ENCODE data around the gene TNPO2. TPM values are rescaled to one million over a fixed set of nuclear protein-coding genes. Genes with fewer than 3 reads are reported as not detected.
A peak's percentile ranks its signal among the peaks of the same experiment; 100 is the strongest.

The TNPO2 gene
- total and polyA plus RNA-seq, 2 of the 13 experiments (the other 11 are each of a cell fraction or from before 2014, with no cell fraction given) = 31.7 to 61.0 TPM

DNA sequence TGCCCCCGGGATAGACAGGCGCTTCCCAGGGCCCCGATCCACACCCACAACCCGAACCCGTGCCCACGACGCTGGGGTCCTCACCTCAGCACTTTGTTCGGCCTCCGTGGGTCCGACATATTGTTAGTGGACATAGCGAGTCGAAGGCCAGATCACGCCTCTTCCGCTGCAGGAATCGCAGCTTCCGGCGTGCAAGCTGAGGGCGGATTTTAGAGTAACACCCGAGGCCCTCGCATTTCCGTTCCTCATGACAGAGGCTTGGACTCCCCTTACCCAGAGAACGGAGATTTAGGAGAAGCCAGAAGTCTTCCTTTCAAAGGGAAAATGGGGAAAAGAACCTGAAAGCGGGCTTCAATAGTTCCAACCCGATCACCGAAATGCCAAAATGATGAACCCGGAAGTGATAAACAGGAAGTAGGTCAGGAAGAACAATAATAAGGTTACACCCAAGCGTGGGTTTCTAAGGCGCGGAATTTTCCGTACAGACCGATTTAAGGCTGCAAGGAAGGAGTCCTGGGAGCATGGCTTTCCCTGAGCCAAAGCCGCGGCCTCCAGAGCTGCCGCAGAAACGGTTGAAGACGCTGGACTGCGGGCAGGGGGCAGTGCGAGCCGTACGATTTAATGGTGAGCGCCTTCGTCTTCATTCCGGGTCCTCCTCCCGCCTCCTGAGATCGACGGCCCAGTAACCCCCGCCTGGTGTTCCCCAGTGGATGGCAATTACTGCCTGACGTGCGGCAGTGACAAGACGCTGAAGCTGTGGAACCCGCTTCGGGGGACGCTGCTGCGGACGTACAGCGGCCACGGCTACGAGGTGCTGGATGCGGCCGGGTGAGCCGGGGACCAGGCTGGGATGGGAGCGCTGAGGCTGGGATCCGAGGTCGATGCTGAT is 54.2 kb downstream of the TNPO2 start (continued):
- TF ChIP-seq, protein P1, sequence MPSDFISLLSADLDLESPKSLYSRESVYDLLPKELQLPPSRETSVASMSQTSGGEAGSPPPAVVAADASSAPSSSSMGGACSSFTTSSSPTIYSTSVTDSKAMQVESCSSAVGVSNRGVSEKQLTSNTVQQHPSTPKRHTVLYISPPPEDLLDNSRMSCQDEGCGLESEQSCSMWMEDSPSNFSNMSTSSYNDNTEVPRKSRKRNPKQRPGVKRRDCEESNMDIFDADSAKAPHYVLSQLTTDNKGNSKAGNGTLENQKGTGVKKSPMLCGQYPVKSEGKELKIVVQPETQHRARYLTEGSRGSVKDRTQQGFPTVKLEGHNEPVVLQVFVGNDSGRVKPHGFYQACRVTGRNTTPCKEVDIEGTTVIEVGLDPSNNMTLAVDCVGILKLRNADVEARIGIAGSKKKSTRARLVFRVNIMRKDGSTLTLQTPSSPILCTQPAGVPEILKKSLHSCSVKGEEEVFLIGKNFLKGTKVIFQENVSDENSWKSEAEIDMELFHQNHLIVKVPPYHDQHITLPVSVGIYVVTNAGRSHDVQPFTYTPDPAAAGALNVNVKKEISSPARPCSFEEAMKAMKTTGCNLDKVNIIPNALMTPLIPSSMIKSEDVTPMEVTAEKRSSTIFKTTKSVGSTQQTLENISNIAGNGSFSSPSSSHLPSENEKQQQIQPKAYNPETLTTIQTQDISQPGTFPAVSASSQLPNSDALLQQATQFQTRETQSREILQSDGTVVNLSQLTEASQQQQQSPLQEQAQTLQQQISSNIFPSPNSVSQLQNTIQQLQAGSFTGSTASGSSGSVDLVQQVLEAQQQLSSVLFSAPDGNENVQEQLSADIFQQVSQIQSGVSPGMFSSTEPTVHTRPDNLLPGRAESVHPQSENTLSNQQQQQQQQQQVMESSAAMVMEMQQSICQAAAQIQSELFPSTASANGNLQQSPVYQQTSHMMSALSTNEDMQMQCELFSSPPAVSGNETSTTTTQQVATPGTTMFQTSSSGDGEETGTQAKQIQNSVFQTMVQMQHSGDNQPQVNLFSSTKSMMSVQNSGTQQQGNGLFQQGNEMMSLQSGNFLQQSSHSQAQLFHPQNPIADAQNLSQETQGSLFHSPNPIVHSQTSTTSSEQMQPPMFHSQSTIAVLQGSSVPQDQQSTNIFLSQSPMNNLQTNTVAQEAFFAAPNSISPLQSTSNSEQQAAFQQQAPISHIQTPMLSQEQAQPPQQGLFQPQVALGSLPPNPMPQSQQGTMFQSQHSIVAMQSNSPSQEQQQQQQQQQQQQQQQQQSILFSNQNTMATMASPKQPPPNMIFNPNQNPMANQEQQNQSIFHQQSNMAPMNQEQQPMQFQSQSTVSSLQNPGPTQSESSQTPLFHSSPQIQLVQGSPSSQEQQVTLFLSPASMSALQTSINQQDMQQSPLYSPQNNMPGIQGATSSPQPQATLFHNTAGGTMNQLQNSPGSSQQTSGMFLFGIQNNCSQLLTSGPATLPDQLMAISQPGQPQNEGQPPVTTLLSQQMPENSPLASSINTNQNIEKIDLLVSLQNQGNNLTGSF (CRISPR knock-in tag; IDR thresholded peaks at IDR 0.05) = no peak
- TF ChIP-seq ZNF317 (CRISPR knock-in tag; IDR thresholded peaks at IDR 0.05) (no peak), ATAD3A (CRISPR knock-in tag; IDR thresholded peaks at IDR 0.05) (no peak), FIP1L1 (IDR thresholded peaks at IDR 0.05; ENCODE audit: borderline replicate concordance, insufficient read depth, low read depth, low read length) (no peak), PRMT3 (CRISPR knock-in tag; IDR thresholded peaks at IDR 0.05; ENCODE audit: borderline replicate concordance, low read depth) (no peak), ZNF17 (CRISPR knock-in tag; IDR thresholded peaks at IDR 0.05) (no peak), HNRNPK (IDR thresholded peaks at IDR 0.05; ENCODE audit: low read depth, low read length, poor library complexity, severe bottlenecking) (no peak), CREM (IDR thresholded peaks at IDR 0.05) (peak; percentile 91), CREM (CRISPR knock-in tag; IDR thresholded peaks at IDR 0.05) (no peak), HMG20B (CRISPR knock-in tag; conservative IDR thresholded peaks at IDR 0.05) (no peak; the same call in 1 of the 2 replicates), SNRNP70 (IDR thresholded peaks at IDR 0.05; ENCODE audit: low read depth, low read length) (no peak), ZFP82 (CRISPR knock-in tag; IDR thresholded peaks at IDR 0.05; ENCODE audit: borderline replicate concordance) (0 out of 2 replicates have a peak, but pooled peaks have one; percentile 54), DNMT1 (CRISPR knock-in tag; IDR thresholded peaks at IDR 0.05) (no peak), ZNF446 (CRISPR knock-in tag; IDR thresholded peaks at IDR 0.05) (no peak)
- TF ChIP-seq, protein P2, sequence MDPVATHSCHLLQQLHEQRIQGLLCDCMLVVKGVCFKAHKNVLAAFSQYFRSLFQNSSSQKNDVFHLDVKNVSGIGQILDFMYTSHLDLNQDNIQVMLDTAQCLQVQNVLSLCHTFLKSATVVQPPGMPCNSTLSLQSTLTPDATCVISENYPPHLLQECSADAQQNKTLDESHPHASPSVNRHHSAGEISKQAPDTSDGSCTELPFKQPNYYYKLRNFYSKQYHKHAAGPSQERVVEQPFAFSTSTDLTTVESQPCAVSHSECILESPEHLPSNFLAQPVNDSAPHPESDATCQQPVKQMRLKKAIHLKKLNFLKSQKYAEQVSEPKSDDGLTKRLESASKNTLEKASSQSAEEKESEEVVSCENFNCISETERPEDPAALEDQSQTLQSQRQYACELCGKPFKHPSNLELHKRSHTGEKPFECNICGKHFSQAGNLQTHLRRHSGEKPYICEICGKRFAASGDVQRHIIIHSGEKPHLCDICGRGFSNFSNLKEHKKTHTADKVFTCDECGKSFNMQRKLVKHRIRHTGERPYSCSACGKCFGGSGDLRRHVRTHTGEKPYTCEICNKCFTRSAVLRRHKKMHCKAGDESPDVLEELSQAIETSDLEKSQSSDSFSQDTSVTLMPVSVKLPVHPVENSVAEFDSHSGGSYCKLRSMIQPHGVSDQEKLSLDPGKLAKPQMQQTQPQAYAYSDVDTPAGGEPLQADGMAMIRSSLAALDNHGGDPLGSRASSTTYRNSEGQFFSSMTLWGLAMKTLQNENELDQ (CRISPR knock-in tag; IDR thresholded peaks at IDR 0.05; ENCODE audit: borderline replicate concordance) = no peak
- TF ChIP-seq, protein P3, sequence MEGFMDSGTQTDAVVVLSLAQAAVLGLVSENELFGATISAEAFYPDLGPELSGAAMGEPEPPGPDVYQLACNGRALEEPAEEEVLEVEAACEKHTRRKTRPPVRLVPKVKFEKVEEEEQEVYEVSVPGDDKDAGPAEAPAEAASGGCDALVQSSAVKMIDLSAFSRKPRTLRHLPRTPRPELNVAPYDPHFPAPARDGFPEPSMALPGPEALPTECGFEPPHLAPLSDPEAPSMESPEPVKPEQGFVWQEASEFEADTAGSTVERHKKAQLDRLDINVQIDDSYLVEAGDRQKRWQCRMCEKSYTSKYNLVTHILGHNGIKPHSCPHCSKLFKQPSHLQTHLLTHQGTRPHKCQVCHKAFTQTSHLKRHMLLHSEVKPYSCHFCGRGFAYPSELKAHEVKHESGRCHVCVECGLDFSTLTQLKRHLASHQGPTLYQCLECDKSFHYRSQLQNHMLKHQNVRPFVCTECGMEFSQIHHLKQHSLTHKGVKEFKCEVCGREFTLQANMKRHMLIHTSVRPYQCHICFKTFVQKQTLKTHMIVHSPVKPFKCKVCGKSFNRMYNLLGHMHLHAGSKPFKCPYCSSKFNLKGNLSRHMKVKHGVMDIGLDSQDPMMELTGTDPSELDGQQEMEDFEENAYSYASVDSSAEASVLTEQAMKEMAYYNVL (CRISPR knock-in tag; IDR thresholded peaks at IDR 0.05; ENCODE audit: borderline replicate concordance) = peak; percentile 32; the same call in 1 of the 2 replicates
- TF ChIP-seq, protein P4, sequence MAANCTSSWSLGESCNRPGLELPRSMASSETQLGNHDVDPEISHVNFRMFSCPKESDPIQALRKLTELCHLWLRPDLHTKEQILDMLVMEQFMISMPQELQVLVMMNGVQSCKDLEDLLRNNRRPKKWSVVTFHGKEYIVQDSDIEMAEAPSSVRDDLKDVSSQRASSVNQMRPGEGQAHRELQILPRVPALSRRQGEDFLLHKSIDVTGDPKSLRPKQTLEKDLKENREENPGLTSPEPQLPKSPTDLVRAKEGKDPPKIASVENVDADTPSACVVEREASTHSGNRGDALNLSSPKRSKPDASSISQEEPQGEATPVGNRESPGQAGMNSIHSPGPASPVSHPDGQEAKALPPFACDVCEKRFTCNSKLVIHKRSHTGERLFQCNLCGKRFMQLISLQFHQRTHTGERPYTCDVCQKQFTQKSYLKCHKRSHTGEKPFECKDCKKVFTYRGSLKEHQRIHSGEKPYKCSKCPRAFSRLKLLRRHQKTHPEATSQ (CRISPR knock-in tag; IDR thresholded peaks at IDR 0.05; ENCODE audit: borderline replicate concordance) = no peak
